GM12874 (cell line): ENCODE data around the gene MCM5.
A peak's percentile ranks its signal among the peaks of the same experiment; 100 is the strongest.

Experiments used
- CTCF ChIP-seq: IDR thresholded peaks from 2 replicates; pipeline ENCODE4 v1.5.1; 2011; ENCODE audit warnings: low read depth, mild to moderate bottlenecking, control low read depth, low read length, moderate library complexity; ENCODE audit not compliant: insufficient read depth

Gene MCM5

GRCh38 chr22:35380537-35381423 lies 19.2 kb upstream of the MCM5 start, which contains the start of gene HMOX1:
TSS of gene HMOX1 (plus strand) at chr22:35381096. CDS start at chr22:35381174, 78 bp downstream.
- TF ChIP-seq CTCF, result 0 out of 2 replicates have a peak, but pooled peaks have one; percentile 15

- no peak for TF ChIP-seq CTCF
Observed at GRCh38 chr22:35381424-35382009, 18.4 kb upstream of the MCM5 start.

- TF ChIP-seq CTCF, result no peak
Observed at GRCh38 chr22:35383679-35384071, 16.3 kb upstream of the MCM5 start.

GRCh38 chr22:35384527-35384926 lies 15.4 kb upstream of the MCM5 start:
- TF ChIP-seq CTCF, result no peak

GRCh38 chr22:35384975-35385588 lies 14.9 kb upstream of the MCM5 start:
- no peak for TF ChIP-seq CTCF

- TF ChIP-seq CTCF, result no peak
Observed at GRCh38 chr22:35386670-35387288, 13.2 kb upstream of the MCM5 start.

GRCh38 chr22:35390933-35391332 lies 9.0 kb upstream of the MCM5 start:
- TF ChIP-seq CTCF, result no peak
